GM18526 (cell line): Measurements from ENCODE around the gene LAYN.
A peak's percentile ranks its signal among the peaks of the same experiment; 100 is the strongest.

Source experiments
- POLR2A ChIP-seq: IDR thresholded peaks from 3 replicates; pipeline ENCODE4 v1.6.1; 2011; ENCODE audit not compliant: insufficient read length; ENCODE audit errors: extremely low read depth

LAYN gene

DNA sequence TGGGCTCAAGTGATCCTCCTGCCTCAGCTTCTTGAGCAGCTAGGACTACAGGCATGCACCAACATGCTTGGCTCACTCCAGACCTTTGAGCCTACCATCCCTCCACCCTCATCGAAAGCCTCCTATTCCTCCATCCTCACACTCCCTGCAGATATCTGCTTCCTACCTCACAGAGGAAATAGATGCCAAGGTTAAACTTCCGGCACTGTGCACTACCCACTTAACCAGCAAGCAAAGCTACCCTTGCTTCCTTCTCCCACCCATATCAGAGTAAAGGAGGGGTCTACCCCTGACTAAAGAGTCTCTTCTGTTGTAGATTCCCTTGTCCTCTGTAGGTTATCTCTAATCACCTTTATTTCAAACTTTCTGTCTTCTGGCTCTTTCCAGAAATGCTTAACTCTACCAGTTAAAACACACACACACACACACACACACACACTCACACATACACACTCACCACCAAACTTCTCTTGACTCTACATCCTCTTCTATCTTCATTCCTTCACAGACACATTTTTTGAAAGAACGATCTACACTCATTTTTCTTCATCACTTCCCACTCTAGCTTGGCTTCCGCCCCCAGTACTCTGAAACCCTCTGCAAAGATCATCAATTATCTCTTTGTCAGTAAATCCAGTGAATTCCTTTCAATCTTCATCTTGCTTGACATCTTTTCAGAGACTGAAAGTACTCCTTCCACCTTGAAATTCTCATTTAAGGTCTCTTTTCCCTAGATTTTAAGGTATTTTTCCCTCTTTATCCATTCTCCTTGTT is 50.9 kb downstream of the LAYN start:
- no peak for TF ChIP-seq POLR2A

- TF ChIP-seq POLR2A, result no peak
These were observed 52.0 kb downstream of the LAYN start for GRCh38 chr11:111592491-111592890.

- TF ChIP-seq POLR2A, result no peak
These were observed 55.8 kb downstream of the LAYN start for GRCh38 chr11:111596319-111596718.

DNA sequence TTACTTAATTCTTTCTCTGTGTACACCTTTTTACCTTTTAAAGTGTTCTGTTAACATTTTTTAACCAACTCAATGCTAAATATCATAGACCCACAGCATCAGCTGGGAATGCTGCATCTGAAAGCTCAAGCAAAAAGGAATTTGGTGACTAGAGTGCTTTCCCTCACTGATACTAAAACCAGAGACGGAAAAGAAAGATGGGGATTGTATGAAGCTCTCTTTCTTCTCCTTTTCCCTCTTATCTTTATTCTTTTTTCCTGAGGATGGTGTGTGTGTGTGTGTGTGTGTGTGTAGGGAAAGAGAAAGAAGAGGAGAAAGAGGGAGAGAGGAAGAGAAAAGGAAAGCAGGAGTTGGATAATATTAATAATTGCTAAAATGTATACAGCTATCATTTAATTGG is 57.6 kb downstream of the LAYN start:
- no peak for TF ChIP-seq POLR2A

DNA sequence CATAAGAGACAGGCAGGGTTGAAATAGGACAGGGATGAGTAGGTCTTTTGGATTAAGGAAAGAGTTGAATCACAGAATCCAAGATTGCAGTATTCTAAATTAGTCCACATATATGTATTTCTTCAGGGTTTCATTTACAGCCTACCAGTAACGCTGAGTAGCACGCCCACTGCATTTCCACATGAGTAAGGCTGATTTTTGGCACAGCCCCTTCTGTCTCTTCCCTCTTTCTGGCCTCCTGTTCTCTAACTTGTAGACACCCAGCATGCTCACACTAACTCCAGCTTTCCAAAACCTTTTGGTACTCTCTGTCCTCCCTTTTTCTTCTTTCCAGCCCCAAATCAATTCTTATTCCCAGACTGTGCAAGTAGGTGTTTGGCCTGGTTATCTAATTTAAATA is 58.0 kb downstream of the LAYN start:
- no peak for TF ChIP-seq POLR2A

DNA sequence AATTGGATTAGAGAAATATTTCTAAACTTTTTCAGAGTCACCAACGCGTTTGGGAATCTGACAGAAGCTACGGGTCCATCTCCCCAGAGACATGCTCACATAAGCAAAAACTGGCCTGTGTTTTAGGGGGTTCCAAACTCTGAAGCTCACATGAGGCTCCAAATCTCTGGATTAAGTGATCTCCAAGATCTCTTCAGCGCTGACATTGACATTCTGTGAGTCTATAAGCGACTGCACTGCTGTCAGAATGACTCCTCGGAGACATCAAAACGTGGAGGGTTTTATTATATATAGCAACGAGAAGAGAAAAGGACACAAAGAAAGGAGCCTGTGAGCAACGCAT is 61.1 kb downstream of the LAYN start:
- no peak for TF ChIP-seq POLR2A

DNA sequence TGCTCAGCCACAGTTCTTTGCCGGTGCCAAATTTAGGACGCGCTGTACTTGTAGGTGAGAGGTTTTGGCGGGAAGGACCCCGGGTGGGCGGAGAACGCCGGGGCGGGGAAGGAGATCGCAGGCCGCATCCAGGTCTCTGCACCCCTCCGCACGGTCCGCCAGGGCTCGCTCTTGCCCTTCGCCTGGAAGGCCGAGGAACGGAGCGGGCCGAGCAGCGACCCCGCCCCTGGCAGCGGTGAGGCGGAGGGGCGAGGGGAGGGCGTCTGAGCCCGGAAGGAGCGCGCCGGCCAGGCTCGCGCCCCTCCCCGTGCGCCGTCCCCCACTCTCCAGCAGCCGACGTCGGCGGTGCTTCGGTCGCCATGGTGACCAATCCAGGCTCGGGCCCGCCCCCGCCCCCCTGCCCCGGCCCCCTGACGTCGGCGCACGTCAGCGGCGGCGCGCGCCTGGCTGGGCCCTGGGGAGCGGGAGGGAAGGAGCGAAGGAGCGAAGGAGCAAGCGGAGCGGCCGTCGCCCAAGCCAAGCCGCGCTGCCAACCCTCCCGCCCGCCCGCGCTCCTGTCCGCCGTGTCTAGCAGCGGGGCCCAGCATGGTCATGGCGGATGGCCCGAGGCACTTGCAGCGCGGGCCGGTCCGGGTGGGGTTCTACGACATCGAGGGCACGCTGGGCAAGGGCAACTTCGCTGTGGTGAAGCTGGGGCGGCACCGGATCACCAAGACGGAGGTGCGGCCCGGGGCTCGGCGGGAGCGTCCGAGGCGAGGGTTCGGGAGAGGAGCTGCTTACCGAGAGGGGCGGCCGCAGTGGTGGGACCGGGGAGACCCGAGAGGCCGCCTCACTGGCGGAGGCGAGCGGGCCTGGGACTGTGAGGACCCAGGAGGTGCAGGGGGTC is 61.7 kb downstream of the LAYN start, which contains the start of gene SIK2:
SIK2 (plus strand) TSS at position 471 of the 886 bp plus-strand sequence; CDS start at position 586, 115 bp downstream.
- TF ChIP-seq POLR2A, result peak; percentile 31

DNA sequence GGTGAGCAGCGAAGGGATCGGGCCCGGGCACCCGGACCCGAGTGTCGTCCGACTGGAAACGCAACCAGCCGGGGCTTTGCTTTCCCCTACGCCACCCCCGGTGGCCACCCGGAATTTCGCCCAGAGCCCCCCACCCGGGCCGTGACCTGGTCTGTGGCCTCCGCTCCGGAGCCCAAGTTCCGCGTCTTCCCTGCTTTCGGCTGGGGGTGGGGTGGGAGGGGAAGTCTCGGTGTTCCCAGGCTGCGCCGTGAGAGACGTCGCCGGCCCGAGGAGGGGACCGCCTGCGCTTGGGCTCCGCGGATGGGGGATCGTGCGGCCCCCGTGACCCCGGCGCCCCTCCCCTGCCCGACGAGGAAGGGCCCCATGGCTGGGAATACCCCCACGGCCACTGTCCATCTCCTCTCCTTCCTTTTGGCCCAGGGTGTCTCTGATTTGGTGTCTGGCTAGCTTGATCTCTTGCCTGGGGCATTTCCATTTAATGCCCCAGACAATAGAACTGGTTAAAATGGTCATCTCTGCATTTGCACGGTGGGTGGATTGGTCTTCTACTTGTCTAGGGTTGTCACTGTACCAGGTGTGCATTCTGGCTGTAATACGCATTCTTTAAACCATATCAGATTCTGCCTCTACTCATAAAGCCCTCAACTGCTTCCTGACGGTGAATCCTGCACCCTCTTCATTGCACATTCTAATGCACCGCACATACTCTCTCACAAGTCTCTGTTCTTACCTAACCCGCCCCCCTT is 62.5 kb downstream of the LAYN start:
- TF ChIP-seq POLR2A, result no peak

- no peak for TF ChIP-seq POLR2A
These were observed 63.2 kb downstream of the LAYN start for GRCh38 chr11:111603611-111604130.

DNA sequence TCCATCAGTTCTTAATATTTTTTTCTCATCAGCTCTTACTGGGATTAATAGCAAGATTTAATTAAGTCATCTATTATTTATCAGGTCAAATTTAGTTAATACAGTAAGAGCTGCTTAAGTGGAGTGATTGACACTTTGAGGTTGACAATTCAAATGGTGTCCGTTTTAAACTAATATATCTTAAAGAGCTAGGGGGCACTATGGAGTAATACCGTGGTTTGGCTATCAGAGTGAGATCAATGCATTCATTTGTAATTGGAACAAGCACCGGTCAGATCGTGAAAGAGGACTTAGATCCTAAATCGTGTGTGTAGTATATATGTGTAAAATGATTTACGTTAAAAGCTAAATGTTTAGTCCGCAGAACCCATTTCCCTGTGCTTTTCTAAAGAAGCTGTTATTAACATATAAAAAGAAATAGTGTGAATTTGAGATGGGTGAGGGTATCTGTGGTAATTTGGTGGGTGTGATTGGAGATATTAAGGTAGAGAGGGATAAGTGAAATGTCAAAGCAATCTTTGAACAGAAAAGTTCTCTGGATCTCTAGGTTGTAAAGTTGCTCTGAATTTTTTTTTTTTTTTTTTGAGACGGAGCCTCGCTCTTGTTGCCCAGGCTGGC is 64.0 kb downstream of the LAYN start:
- no peak for TF ChIP-seq POLR2A

DNA sequence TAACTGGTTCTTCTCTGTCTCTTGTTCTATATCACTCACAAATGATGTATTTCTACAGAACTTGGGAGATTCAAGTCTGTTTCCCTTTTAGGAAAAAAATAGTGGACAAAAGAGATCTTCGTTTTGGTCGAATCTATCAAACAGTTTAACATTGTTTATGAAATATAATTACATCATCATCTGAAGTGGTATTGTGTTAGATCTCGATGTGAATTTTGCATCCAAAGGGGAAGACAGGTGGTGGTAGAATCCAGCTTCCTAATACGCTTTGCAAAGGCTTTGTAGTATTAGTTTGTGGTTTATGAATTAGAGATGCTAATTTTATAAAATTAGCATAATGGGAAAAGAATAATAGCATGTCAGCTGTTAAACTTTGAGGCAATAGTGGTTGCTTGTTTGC is 65.2 kb downstream of the LAYN start:
- no peak for TF ChIP-seq POLR2A

GRCh38 chr11:111606986-111607385 is 66.5 kb downstream of the LAYN start:
- no peak for TF ChIP-seq POLR2A

DNA sequence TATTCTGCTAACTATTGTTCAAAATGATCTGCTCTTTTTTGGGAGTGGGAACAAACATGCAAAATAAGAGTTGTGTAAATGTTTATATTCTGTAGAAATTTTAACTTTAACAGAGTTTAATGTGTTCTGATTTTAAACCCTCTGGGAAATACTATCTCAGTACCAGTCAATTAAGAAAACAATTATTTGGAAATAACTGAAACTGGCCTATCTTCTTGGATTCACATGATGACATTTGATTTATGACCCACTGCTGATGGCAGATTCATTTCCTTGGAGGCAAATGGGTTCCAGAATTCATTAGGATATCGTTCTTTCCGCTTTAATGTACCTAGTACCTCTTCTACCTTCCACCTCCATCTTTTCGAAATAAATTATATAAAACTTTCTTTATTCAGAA is 67.2 kb downstream of the LAYN start:
- TF ChIP-seq POLR2A, result no peak
